Gastrocnemius medialis (tissue), 4 donors: ENCODE data around the gene EPHA2.

ENCODE experiments used
- CTCF ChIP-seq, 5 experiments: fragments of 450-650 bp in 3 of 5; fragments of 200-600 bp in 2 of 5; sonication (generic) in 2 of 5; IDR thresholded peaks in 4 of 5; conservative IDR thresholded peaks in 1 of 5; 1 replicate in 4 of 5; 2 replicates in 1 of 5; pipeline ENCODE4 v1.5.1; 2016 to 2019; ENCODE audit warnings: antibody characterized with exemption in 5 of 5, mild to moderate bottlenecking in 3 of 5, moderate library complexity in 3 of 5
- POLR2A ChIP-seq, 2 donors: fragments of 450-650 bp; IDR thresholded peaks; one replicate each; pipeline ENCODE4 v1.6.1; 2017; ENCODE audit warnings: antibody characterized with exemption in 2 of 2, mild to moderate bottlenecking in 2 of 2, moderate library complexity in 2 of 2

DNA sequence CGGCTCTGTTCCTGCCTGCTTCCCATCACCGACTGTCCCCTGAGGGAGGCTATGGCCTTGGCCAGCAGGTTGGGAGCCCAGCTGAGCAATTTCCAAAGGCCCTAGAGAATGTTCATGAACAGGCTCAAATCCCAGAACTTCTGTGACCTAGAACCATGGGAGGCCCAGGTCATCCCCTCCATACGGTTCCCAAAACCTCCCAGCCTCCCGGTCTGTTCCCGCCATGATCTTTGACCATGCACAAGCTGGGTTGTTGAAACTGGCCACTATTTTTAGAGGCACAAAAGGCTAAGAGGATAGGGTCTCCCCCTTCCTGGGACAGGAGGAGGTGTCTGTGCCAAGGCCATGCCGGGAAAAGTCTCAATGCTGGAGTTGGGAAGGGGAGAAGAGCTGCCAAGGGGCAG, 27.5 kb downstream of the EPHA2 start:
- TF ChIP-seq CTCF (IDR thresholded peaks at IDR 0.05 in 4 of 5, conservative IDR thresholded peaks at IDR 0.05 in 1 of 5), result no peak
- no peak for TF ChIP-seq POLR2A (IDR thresholded peaks at IDR 0.05)
